Right cardiac atrium (tissue), 5 donors: ENCODE measurements around the gene CYP4F12. TPM values are rescaled to one million over a fixed set of nuclear protein-coding genes. Genes with fewer than 3 reads are reported as not detected.
"Not testable (repeated sequence)": the region's sequence is repeated elsewhere in the genome, so short reads cannot be mapped to it uniquely, and the experiment has no call there.

ENCODE experiments used
- ATAC-seq, 2 donors: fragments of 200-7000 bp; cut with Tn5 transposase; one replicate each; pipeline versions ENCODE4 v1.8.0 to v1.9.1; 2020; ENCODE audit warnings: moderate library complexity in 2 of 2, mild to moderate bottlenecking in 1 of 2
- DNase-seq, 3 donors: peaks; one replicate each; pipeline ENCODE4 v3.0.0-alpha.2; 2020
- H3K27ac ChIP-seq: one replicate; pipeline ENCODE4 v1.5.1; 2013; ENCODE audit warnings: mild to moderate bottlenecking, low read length, control low read depth, moderate library complexity
- H3K27me3 ChIP-seq: one replicate; pipeline ENCODE4 v1.6.1; 2013; ENCODE audit not compliant: control insufficient read depth, insufficient read depth
- H3K4me1 ChIP-seq: one replicate; pipeline ENCODE4 v1.6.1; 2013; ENCODE audit warnings: low read length; ENCODE audit not compliant: control insufficient read depth, insufficient read depth
- H3K4me3 ChIP-seq: one replicate; pipeline ENCODE4 v1.5.1; 2013; ENCODE audit warnings: low read length, control low read depth
- H3K9me3 ChIP-seq: one replicate; pipeline ENCODE4 v1.6.1; 2013; ENCODE audit warnings: low read length; ENCODE audit not compliant: control insufficient read depth
- WGBS: extraction: QIAGEN DNeasy Blood & Tissue Kit; methylation state at CpG from one replicate; pipeline ENCODE4 v1.1.7; 2013; 5-methylcytosine and 5-hydroxymethylcytosine counted together
- intact Hi-C, 4 donors: fragments of 100-400 bp; cut with DNase I; formaldehyde crosslinking; loops; one replicate each; pipeline versions ENCODE4 v1.11.0 to v1.14.0; 2022 to 2023
- polyA plus RNA-seq: library from polyadenylated mRNA; stranded (reverse); fragments of 200-250 nt; gene quantifications from one replicate; pipeline ENCODE4 v1.2.3, GENCODE V29; 2013
- total RNA-seq, 4 donors: library from RNA; stranded (reverse); fragmentation: NEBNext Ultra II Directional; extraction: Animal tissue kit (Norgen Biotek cat#: 25700); gene quantifications; one replicate each; pipeline ENCODE4 v1.2.1, GENCODE V29; 2021
- donor health status: healthy with polysubstance abuse.
- donor health status: DM: no; HTN: yes; CAD: no.
- donor health status: DM: no; HTN: no; CAD: no.
- donor health status: DM: no; HTN: yes; CAD: no; lungs with severe emphysema.
- donor health status: DM: yes; HTN: yes; CAD: no.

The CYP4F12 gene
- total and polyA plus RNA-seq, 5 donors = 4.5 to 8.3 (median 7.8) TPM

GRCh38 chr19:15636026-15636425 is 36.9 kb upstream of the CYP4F12 start:
- 83% methylated on average over 2 of the region's 2 CpGs for WGBS
- intact Hi-C loops = loop anchor here in 1 of 4 donors (10.0 kb wide), 1 partner anchor 179 kb away; the partner anchor contains the start of gene OR10H1
- ATAC-seq = no peak
- Histone ChIP-seq H3K27ac (no peak overlapping the region), H3K9me3 (no peaks in the 10 kb centered on the region), H3K4me1 (no peaks in the 10 kb centered on the region), H3K27me3 (no peaks in the 10 kb centered on the region), H3K4me3 (no peak overlapping the region)
- DNase-seq = no peak

GRCh38 chr19:15639596-15639995 is 33.3 kb upstream of the CYP4F12 start:
- H3K27ac ChIP-seq = no peak overlapping the region
- H3K27me3 ChIP-seq = no peaks in the 10 kb centered on the region
- intact Hi-C loops = loop anchor here in 1 of 4 donors (10.0 kb wide), 1 partner anchor 175 kb away; the partner anchor contains the start of gene OR10H1
- DNase-seq (no peak), ATAC-seq (no peak)
- no peaks in the 10 kb centered on the region for H3K4me1 ChIP-seq
- H3K4me3 ChIP-seq = no peak overlapping the region
- no peaks in the 10 kb centered on the region for H3K9me3 ChIP-seq

- 58% methylated on average over 6 of the region's 6 CpGs for WGBS
- H3K9me3 ChIP-seq = no peaks in the 10 kb centered on the region
- ATAC-seq = peak; percentile 82 to 86
These were observed 32.5 kb upstream of the CYP4F12 start, which contains the start of gene CYP4F3 for GRCh38 chr19:15640294-15640903. Gene CYP4F3 (plus strand): TSS chr19:15640897. CDS start chr19:15641416, 519 bp downstream.

GRCh38 chr19:15640904-15641597 is 31.8 kb upstream of the CYP4F12 start:
- intact Hi-C loops = no loop called here
- H3K27me3 ChIP-seq = no peaks in the 10 kb centered on the region
- H3K4me1 ChIP-seq = no peaks in the 10 kb centered on the region
- 73% methylated on average over 12 of the region's 12 CpGs for WGBS
- H3K9me3 ChIP-seq = no peaks in the 10 kb centered on the region
- DNase-seq = peak in 1 of 3 donors; percentile 28
- no peak overlapping the region for H3K27ac ChIP-seq
- H3K4me3 ChIP-seq = no peak overlapping the region
- ATAC-seq = peak in 1 of 2 donors; percentile 25

More at GRCh38 chr19:15640294-15640903, 32.5 kb upstream of the CYP4F12 start, which contains the start of gene CYP4F3:
- H3K4me1 ChIP-seq = no peaks in the 10 kb centered on the region
- no peak within 1 kb of the TSS for H3K27ac ChIP-seq
- H3K4me3 ChIP-seq = no peak within 1 kb of the TSS
- H3K27me3 ChIP-seq = no peaks in the 10 kb centered on the region
- intact Hi-C loops = no loop called here
- peak; percentile 66 to 90 (median 86) for DNase-seq

GRCh38 chr19:15641901-15642491 is 30.9 kb upstream of the CYP4F12 start:
- peak in 1 of 2 donors; percentile 13 for ATAC-seq
- no peak overlapping the region for H3K27ac ChIP-seq
- H3K9me3 ChIP-seq = no peaks in the 10 kb centered on the region
- no peaks in the 10 kb centered on the region for H3K27me3 ChIP-seq
- intact Hi-C loops = no loop called here
- H3K4me1 ChIP-seq = no peaks in the 10 kb centered on the region
- WGBS = 71% methylated on average over 5 of the region's 5 CpGs
- H3K4me3 ChIP-seq = no peak overlapping the region
- DNase-seq = no peak

- intact Hi-C loops = no loop called here
- ATAC-seq (no peak), DNase-seq (no peak)
- Histone ChIP-seq H3K9me3 (no peaks in the 10 kb centered on the region), H3K27me3 (no peaks in the 10 kb centered on the region), H3K4me1 (no peaks in the 10 kb centered on the region), H3K4me3 (no peak overlapping the region), H3K27ac (no peak overlapping the region)
These were observed 30.1 kb upstream of the CYP4F12 start for GRCh38 chr19:15642807-15643206.

- H3K4me3 ChIP-seq = no peak overlapping the region
- WGBS = 81% methylated on average over 3 of the region's 3 CpGs
- H3K27me3 ChIP-seq = no peaks in the 10 kb centered on the region
- H3K9me3 ChIP-seq = no peaks in the 10 kb centered on the region
- ATAC-seq = no peak
- no peak overlapping the region for H3K27ac ChIP-seq
- intact Hi-C loops = no loop called here
- no peak for DNase-seq
- H3K4me1 ChIP-seq = no peaks in the 10 kb centered on the region
These were observed 29.5 kb upstream of the CYP4F12 start for GRCh38 chr19:15643387-15643786.

- 70% methylated on average over 3 of the region's 3 CpGs for WGBS
- Histone ChIP-seq H3K9me3 (no peaks in the 10 kb centered on the region), H3K4me3 (no peak overlapping the region)
These were observed 28.7 kb upstream of the CYP4F12 start for GRCh38 chr19:15644066-15644741.

GRCh38 chr19:15644816-15645215 is 28.1 kb upstream of the CYP4F12 start:
- WGBS = 62% methylated on average over 3 of the region's 3 CpGs
- Histone ChIP-seq H3K27ac (no peak overlapping the region), H3K9me3 (no peaks in the 10 kb centered on the region), H3K4me3 (no peak overlapping the region), H3K27me3 (no peaks in the 10 kb centered on the region), H3K4me1 (no peaks in the 10 kb centered on the region)
- ATAC-seq (no peak), DNase-seq (no peak)
- intact Hi-C loops = no loop called here

More at GRCh38 chr19:15644066-15644741, 28.7 kb upstream of the CYP4F12 start:
- ATAC-seq (no peak), DNase-seq (no peak)
- Histone ChIP-seq H3K4me1 (no peaks in the 10 kb centered on the region), H3K27me3 (no peaks in the 10 kb centered on the region), H3K27ac (no peak overlapping the region)
- intact Hi-C loops = no loop called here

- no peak overlapping the region for H3K27ac ChIP-seq
- no peaks in the 10 kb centered on the region for H3K27me3 ChIP-seq
- intact Hi-C loops = no loop called here
- H3K4me3 ChIP-seq = no peak overlapping the region
- no peaks in the 10 kb centered on the region for H3K4me1 ChIP-seq
- no peak for ATAC-seq
- WGBS = 68% methylated on average over 2 of the region's 2 CpGs
- H3K9me3 ChIP-seq = no peaks in the 10 kb centered on the region
- no peak for DNase-seq
These were observed 23.4 kb upstream of the CYP4F12 start for GRCh38 chr19:15649526-15649925.

GRCh38 chr19:15650123-15650522 is 22.8 kb upstream of the CYP4F12 start:
- H3K4me3 ChIP-seq, H3K27me3 ChIP-seq, intact Hi-C loops, DNase-seq, ATAC-seq, H3K27ac ChIP-seq, H3K4me1 ChIP-seq, H3K9me3 ChIP-seq: not testable (repeated sequence)
